Skeletal muscle tissue (tissue), 4 donors: ENCODE results near the gene MDK. TPM values are rescaled to one million over a fixed set of nuclear protein-coding genes. Genes with fewer than 3 reads are reported as not detected.

Experiments
- H3K27ac ChIP-seq: one replicate; pipeline ENCODE4 v1.7.0; 2013; ENCODE audit warnings: mild to moderate bottlenecking, low read depth, low read length, inconsistent platforms
- H3K27me3 ChIP-seq, 3 donors: one replicate each; pipeline ENCODE4 v1.7.0; 2013; ENCODE audit warnings: low read length in 3 of 3; ENCODE audit not compliant: control insufficient read depth in 3 of 3, insufficient read depth in 3 of 3
- H3K36me3 ChIP-seq, 3 donors: one replicate each; pipeline ENCODE4 v1.7.0; 2013; ENCODE audit warnings: low read length in 3 of 3; ENCODE audit not compliant: control insufficient read depth in 3 of 3, insufficient read depth in 3 of 3
- H3K4me1 ChIP-seq, 3 donors: one replicate each; pipeline ENCODE4 v1.7.0; 2013; ENCODE audit warnings: low read length in 3 of 3, mild to moderate bottlenecking in 3 of 3; ENCODE audit not compliant: control insufficient read depth in 3 of 3, insufficient read depth in 3 of 3
- H3K4me3 ChIP-seq, 3 donors: one replicate each; pipeline ENCODE4 v1.7.0; 2013; ENCODE audit warnings: low read length in 3 of 3
- H3K9ac ChIP-seq, 3 donors: one replicate each; pipeline ENCODE4 v1.7.0; 2013; ENCODE audit warnings: low read length in 3 of 3, mild to moderate bottlenecking in 3 of 3, moderate library complexity in 2 of 3, low read depth in 1 of 3
- H3K9me3 ChIP-seq, 3 donors: one replicate each; pipeline ENCODE4 v1.7.0; 2013; ENCODE audit warnings: low read length in 3 of 3; ENCODE audit not compliant: control insufficient read depth in 3 of 3
- total RNA-seq: library from RNA; depleted of rRNA; stranded (reverse); fragments of >200 nt; gene quantifications from one replicate; pipeline ENCODE4 v1.2.3, GENCODE V29; 2014
- donor health status: Osteomylitis.

The MDK gene
- total RNA-seq, 1 donor from 2014 or later: 28.2 TPM

GRCh38 chr11:46413760-46414465 lies 32.4 kb downstream of the MDK start:
- Histone ChIP-seq H3K4me1 (no peaks in the 10 kb centered on the region), H3K27ac (no peak overlapping the region), H3K27me3 (no peaks in the 10 kb centered on the region), H3K4me3 (no peak overlapping the region), H3K9me3 (no peaks in the 10 kb centered on the region), H3K9ac (no peak overlapping the region), H3K36me3 (peaks cover 34 to 48% (median 46%) of the 10 kb centered on the region in 3 donors)

GRCh38 chr11:46414466-46414796 lies 33.0 kb downstream of the MDK start:
- no peaks in the 10 kb centered on the region for H3K27me3 ChIP-seq
- no peaks in the 10 kb centered on the region for H3K9me3 ChIP-seq
- no peak overlapping the region for H3K9ac ChIP-seq
- H3K4me3 ChIP-seq: no peak overlapping the region
- H3K27ac ChIP-seq: no peak overlapping the region
- H3K36me3 ChIP-seq: peaks cover 32 to 46% (median 44%) of the 10 kb centered on the region in 3 donors
- H3K4me1 ChIP-seq: no peaks in the 10 kb centered on the region

GRCh38 chr11:46414879-46415278 lies 33.4 kb downstream of the MDK start:
- Histone ChIP-seq H3K36me3 (peaks cover 30 to 45% (median 40%) of the 10 kb centered on the region in 3 donors), H3K9ac (no peak overlapping the region)

DNA sequence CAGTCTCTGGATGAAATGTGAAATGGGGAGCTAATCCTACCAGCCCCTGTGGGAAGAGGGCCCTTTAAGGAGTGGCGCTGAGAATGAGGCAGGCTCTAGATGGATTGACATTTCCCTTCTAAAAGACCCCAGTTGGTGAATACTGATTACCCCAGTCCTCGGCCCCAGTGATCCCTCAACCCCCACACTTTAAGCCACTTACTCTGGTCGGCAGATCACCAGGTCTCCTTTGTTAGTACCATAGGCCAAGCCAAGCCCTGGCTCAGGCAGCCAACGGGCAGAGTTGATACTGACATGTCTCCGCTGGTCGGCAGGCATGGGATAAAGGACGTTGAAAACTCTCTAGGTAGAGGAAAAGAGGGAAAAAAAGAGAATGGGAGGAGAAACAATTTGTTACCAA lies 36.2 kb downstream of the MDK start:
- H3K27me3 ChIP-seq: no peaks in the 10 kb centered on the region
- no peaks in the 10 kb centered on the region for H3K4me1 ChIP-seq
- no peak overlapping the region for H3K27ac ChIP-seq
- H3K36me3 ChIP-seq: peaks cover 29 to 41% (median 39%) of the 10 kb centered on the region in 3 donors
- H3K4me3 ChIP-seq: no peak overlapping the region
- H3K9me3 ChIP-seq: no peaks in the 10 kb centered on the region
- H3K9ac ChIP-seq: no peak overlapping the region

More at GRCh38 chr11:46414879-46415278, 33.4 kb downstream of the MDK start:
- Histone ChIP-seq H3K4me3 (no peak overlapping the region), H3K27me3 (no peaks in the 10 kb centered on the region), H3K9me3 (no peaks in the 10 kb centered on the region), H3K27ac (no peak overlapping the region), H3K4me1 (no peaks in the 10 kb centered on the region)

- H3K9me3 ChIP-seq: no peaks in the 10 kb centered on the region
- H3K4me3 ChIP-seq: no peak overlapping the region
- no peaks in the 10 kb centered on the region for H3K4me1 ChIP-seq
- H3K36me3 ChIP-seq: peaks cover 26 to 40% (median 39%) of the 10 kb centered on the region in 3 donors
- H3K9ac ChIP-seq: no peak overlapping the region
- no peaks in the 10 kb centered on the region for H3K27me3 ChIP-seq
- no peak overlapping the region for H3K27ac ChIP-seq
Observed at GRCh38 chr11:46418751-46419150, 37.3 kb downstream of the MDK start.

- H3K4me1 ChIP-seq: no peaks in the 10 kb centered on the region
- H3K9me3 ChIP-seq: no peaks in the 10 kb centered on the region
- H3K9ac ChIP-seq: no peak overlapping the region
- H3K27me3 ChIP-seq: no peaks in the 10 kb centered on the region
- H3K36me3 ChIP-seq: peaks cover 14 to 24% (median 23%) of the 10 kb centered on the region in 3 donors
- no peak overlapping the region for H3K27ac ChIP-seq
- no peak overlapping the region for H3K4me3 ChIP-seq
Observed at GRCh38 chr11:46420513-46420912, 39.0 kb downstream of the MDK start.

DNA sequence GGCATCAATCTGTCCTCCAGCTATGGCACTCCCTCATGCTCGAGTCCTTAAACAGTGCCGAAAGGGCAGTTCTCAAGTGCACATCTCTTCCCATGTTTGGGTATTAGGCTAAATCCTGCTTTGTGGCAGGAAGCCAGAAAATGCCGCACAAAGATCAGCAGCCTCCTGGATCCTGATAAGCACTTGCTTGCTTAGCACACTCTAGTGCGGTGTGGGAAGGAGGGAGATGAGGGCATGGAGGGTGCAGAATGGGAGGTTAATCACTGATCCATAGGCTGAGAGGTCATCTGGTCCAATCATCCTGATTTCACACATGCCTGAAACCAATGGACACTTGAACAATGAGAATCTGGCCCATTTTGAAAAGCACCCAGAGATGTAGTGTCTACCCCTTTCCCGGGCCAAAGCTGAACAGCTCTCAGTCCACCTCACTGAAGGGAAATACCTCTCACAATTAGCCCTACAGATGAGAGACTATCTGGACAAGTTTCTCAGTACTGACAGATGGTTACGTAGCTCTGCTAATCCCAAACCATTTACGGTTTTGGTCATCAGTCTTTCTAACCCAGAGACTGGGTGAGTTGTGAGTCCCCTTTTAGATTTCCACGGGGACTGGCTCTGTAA lies 39.9 kb downstream of the MDK start:
- no peaks in the 10 kb centered on the region for H3K9me3 ChIP-seq
- peaks cover 13 to 18% (median 17%) of the 10 kb centered on the region in 3 donors for H3K36me3 ChIP-seq
- no peak overlapping the region for H3K4me3 ChIP-seq
- no peaks in the 10 kb centered on the region for H3K27me3 ChIP-seq
- no peaks in the 10 kb centered on the region for H3K4me1 ChIP-seq
- no peak overlapping the region for H3K27ac ChIP-seq
- no peak overlapping the region for H3K9ac ChIP-seq

DNA sequence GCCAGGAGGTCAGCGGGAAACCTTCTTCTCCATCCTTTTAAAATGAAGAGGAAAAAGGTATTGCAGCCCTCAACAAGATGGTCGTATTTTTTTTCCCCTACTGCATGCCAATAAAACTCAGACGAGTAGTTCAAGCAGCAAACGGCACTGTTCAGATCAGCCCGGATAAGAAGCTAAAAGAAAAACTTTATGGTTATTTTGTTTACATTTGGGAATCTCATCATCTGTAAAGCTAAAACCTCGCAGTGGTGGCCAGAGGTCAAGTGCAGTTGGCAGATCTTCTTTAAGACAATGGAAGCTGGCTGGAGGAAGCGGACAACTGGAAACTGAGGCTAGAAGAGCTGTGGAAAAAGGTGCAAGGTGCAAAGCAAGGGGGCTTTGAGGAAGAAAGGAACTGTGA lies 41.1 kb downstream of the MDK start:
- H3K4me1 ChIP-seq: peaks cover 0 to 2% (median 0%) of the 10 kb centered on the region in 3 donors
- no peaks in the 10 kb centered on the region for H3K27me3 ChIP-seq
- no peak overlapping the region for H3K9ac ChIP-seq
- H3K4me3 ChIP-seq: no peak overlapping the region
- H3K9me3 ChIP-seq: no peaks in the 10 kb centered on the region
- peaks cover 9 to 12% (median 10%) of the 10 kb centered on the region in 3 donors for H3K36me3 ChIP-seq
- H3K27ac ChIP-seq: no peak overlapping the region

DNA sequence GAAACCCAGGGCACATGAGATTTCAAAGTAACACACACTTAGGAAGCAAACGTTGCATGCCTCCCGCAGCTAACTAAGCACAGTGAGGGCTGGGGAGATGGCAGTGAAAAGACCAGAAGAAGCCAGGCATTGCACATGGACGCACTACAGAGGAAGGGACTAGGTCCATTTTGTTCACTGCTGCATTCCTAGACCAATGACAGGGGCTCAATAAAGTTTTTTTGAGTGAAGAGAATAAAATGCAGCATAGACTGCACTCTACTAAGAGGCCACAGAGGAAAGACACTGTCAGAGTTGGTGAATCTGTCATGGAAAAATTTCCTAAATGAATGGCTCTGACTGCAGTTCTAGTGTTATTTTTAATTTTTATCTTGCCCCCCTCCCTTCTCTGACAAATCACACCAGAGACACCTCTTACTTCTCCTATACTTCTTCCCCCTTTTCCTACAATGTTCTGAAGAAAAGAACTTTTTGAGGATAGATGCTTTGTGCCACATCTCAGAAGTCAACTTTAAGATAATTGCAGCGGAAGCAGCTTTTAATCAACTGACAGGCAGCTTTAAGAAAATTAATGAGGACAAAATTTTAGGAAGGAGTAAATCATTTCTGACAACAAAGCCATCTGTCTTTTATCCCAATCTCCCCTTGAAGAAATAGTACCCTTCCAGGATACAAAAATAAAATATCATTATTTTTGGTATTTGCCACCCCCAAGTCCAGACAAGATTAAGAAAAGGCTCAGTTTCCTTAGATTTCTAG lies 44.9 kb downstream of the MDK start:
- peaks cover 7 to 17% (median 12%) of the 10 kb centered on the region in 3 donors for H3K36me3 ChIP-seq

GRCh38 chr11:46427364-46427763 lies 45.9 kb downstream of the MDK start:
- no peak overlapping the region for H3K4me3 ChIP-seq
- peaks cover 0 to 4% (median 2%) of the 10 kb centered on the region in 3 donors for H3K4me1 ChIP-seq
- H3K9ac ChIP-seq: no peak overlapping the region
- peaks cover 8 to 20% (median 13%) of the 10 kb centered on the region in 3 donors for H3K36me3 ChIP-seq
- H3K27ac ChIP-seq: no peak overlapping the region
- no peaks in the 10 kb centered on the region for H3K9me3 ChIP-seq
- no peaks in the 10 kb centered on the region for H3K27me3 ChIP-seq

More for the DNA sequence above, 44.9 kb downstream of the MDK start:
- Histone ChIP-seq H3K4me1 (peaks cover 0 to 4% (median 2%) of the 10 kb centered on the region in 3 donors), H3K27me3 (no peaks in the 10 kb centered on the region), H3K9ac (no peak overlapping the region), H3K27ac (no peak overlapping the region), H3K9me3 (no peaks in the 10 kb centered on the region), H3K4me3 (no peak overlapping the region)
